PC-9 (cell line): ENCODE data around the gene CFH. TPM values are rescaled to one million over a fixed set of nuclear protein-coding genes. Genes with fewer than 3 reads are reported as not detected.

Experiments used
- BruUV-seq: library from RNA; stranded (reverse); fragments of 400-500 nt; replicated peaks from 2 replicates; lab custom pipeline; 2021; lab: Mats Ljungman, UMichigan
- CTCF ChIA-PET: fragments of 300-600 bp; sonication (Branson Sonifier 250); formaldehyde crosslinking; loops from one replicate; lab custom pipeline; 2022; ENCODE audit warnings: antibody characterized with exemption; lab: Charles Lee
- POLR2A ChIA-PET: fragments of 300-600 bp; sonication (Branson Sonifier 250); formaldehyde crosslinking; loops from one replicate; lab custom pipeline; 2022; ENCODE audit warnings: antibody characterized with exemption; ENCODE audit not compliant: unreplicated experiment; lab: Charles Lee
- DNase-seq, 2 experiments: peaks; one replicate each; pipeline versions ENCODE4 v3.0.0 to v3.0.0-alpha.2; 2015 to 2022; ENCODE audit warnings: mixed read lengths in 1 of 2
- H2AFZ ChIP-seq: fragments of 200-600 bp; sonication (generic); 2 replicates; pipeline ENCODE4 v1.8.1; 2017; ENCODE audit warnings: antibody characterized with exemption
- H3F3A ChIP-seq: fragments of 200-600 bp; sonication (generic); 2 replicates; pipeline ENCODE4 v1.8.1; 2017; ENCODE audit warnings: antibody characterized with exemption, mild to moderate bottlenecking, low read depth; ENCODE audit not compliant: insufficient read depth
- H3K27ac ChIP-seq: fragments of 200-600 bp; sonication (generic); 2 replicates; pipeline ENCODE4 v1.6.1; 2016; ENCODE audit warnings: mixed run types
- H3K27me3 ChIP-seq: fragments of 200-600 bp; sonication (generic); 2 replicates; pipeline ENCODE4 v1.6.1; 2016; ENCODE audit warnings: low read depth, mixed run types; ENCODE audit not compliant: insufficient read depth
- H3K36me3 ChIP-seq: fragments of 200-600 bp; sonication (generic); 2 replicates; pipeline ENCODE4 v1.6.1; 2016; ENCODE audit warnings: low read depth, mixed run types
- H3K4me1 ChIP-seq: fragments of 200-600 bp; sonication (generic); replicated peaks from 2 replicates; pipeline ENCODE4 v1.6.1; 2016; ENCODE audit warnings: mixed run types; ENCODE audit not compliant: insufficient read depth
- H3K4me2 ChIP-seq: fragments of 200-600 bp; sonication (generic); 2 replicates; pipeline ENCODE4 v1.6.1; 2017; ENCODE audit warnings: mixed run types
- H3K4me3 ChIP-seq: fragments of 200-600 bp; sonication (generic); 2 replicates; pipeline ENCODE4 v1.6.1; 2016; ENCODE audit warnings: mixed run types
- H3K79me2 ChIP-seq: fragments of 200-600 bp; sonication (generic); 2 replicates; pipeline ENCODE4 v1.6.1; 2017; ENCODE audit warnings: low read depth, mixed run types
- H3K9me2 ChIP-seq: fragments of 200-600 bp; sonication (generic); 2 replicates; pipeline ENCODE4 v1.8.1; 2017; ENCODE audit warnings: mild to moderate bottlenecking; ENCODE audit not compliant: insufficient read depth
- H3K9me3 ChIP-seq: fragments of 200-600 bp; sonication (generic); 2 replicates; pipeline ENCODE4 v1.8.1; 2016; ENCODE audit warnings: low read depth; ENCODE audit not compliant: insufficient read depth
- H4K20me1 ChIP-seq: fragments of 200-600 bp; sonication (generic); 2 replicates; pipeline ENCODE4 v1.8.1; 2017; ENCODE audit not compliant: insufficient read depth
- EZH2 ChIP-seq: fragments of 200-600 bp; sonication (generic); IDR thresholded peaks from 2 replicates; pipeline ENCODE4 v1.8.0; 2017; ENCODE audit warnings: antibody characterized with exemption, low read depth
- intact Hi-C: fragments of 100-400 bp; cut with micrococcal nuclease; formaldehyde crosslinking; loops from one replicate; pipeline ENCODE4 v1.10.0; 2022; ENCODE audit not compliant: unreplicated experiment
- total RNA-seq: library from RNA; stranded (reverse); gene quantifications from 2 replicates; pipeline ENCODE4 v1.2.3, GENCODE V29; 2021
- TF ChIP-seq, protein P1 (sequence below): fragments of 200-600 bp; sonication (generic); conservative IDR thresholded peaks from 2 replicates; pipeline ENCODE4 v1.6.1; 2017; ENCODE audit warnings: mixed run types, antibody characterized with exemption, mild to moderate bottlenecking, moderate library complexity

CFH gene
- total RNA-seq, 1 experiment from 2014 or later: 3.8 TPM

DNA sequence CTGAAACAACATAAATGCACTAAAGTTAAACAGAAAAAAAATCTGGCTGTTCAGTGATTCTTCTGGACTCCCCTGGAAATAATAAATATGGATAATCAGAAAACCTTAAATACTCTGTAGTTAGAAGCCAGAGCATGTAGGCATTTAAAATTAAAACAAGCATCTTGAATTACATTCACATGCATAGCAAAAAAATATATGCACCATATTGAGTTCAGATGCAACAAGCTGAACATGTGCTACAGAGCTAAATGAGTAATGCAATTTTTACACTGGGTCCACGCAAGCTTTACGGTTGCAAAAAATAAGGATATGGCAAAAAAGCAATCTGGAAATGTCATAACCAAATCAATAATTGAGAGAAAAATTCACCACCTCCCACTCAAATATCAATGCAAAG lies 32.1 kb upstream of the CFH start:
- H3K9me3 ChIP-seq: no peaks in the 10 kb centered on the region
- no peak for DNase-seq
- no peaks in the 10 kb centered on the region for H3K79me2 ChIP-seq
- no peak overlapping the region for H3K27ac ChIP-seq
- no peaks in the 10 kb centered on the region for H3K36me3 ChIP-seq
- H3K9me2 ChIP-seq: 0 out of 2 replicates have a peak, but pooled peaks cover 2% of the 10 kb centered on the region
- POLR2A ChIA-PET: no interaction called here
- no peaks in the 10 kb centered on the region for H3K27me3 ChIP-seq
- intact Hi-C loops: no loop called here
- no peak overlapping the region for H2AFZ ChIP-seq
- H3K4me2 ChIP-seq: no peak overlapping the region
- TF ChIP-seq, protein P1, sequence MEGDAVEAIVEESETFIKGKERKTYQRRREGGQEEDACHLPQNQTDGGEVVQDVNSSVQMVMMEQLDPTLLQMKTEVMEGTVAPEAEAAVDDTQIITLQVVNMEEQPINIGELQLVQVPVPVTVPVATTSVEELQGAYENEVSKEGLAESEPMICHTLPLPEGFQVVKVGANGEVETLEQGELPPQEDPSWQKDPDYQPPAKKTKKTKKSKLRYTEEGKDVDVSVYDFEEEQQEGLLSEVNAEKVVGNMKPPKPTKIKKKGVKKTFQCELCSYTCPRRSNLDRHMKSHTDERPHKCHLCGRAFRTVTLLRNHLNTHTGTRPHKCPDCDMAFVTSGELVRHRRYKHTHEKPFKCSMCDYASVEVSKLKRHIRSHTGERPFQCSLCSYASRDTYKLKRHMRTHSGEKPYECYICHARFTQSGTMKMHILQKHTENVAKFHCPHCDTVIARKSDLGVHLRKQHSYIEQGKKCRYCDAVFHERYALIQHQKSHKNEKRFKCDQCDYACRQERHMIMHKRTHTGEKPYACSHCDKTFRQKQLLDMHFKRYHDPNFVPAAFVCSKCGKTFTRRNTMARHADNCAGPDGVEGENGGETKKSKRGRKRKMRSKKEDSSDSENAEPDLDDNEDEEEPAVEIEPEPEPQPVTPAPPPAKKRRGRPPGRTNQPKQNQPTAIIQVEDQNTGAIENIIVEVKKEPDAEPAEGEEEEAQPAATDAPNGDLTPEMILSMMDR: no peak
- TF ChIP-seq EZH2: no peak
- H3F3A ChIP-seq: no peaks in the 10 kb centered on the region
- no TSS peak for BruUV-seq
- CTCF ChIA-PET: no interaction called here
- no peaks in the 10 kb centered on the region for H3K4me1 ChIP-seq
- no peak overlapping the region for H3K4me3 ChIP-seq
- no peaks in the 10 kb centered on the region for H4K20me1 ChIP-seq

- Histone ChIP-seq H4K20me1 (no peaks in the 10 kb centered on the region), H3K9me2 (0 out of 2 replicates have a peak, but pooled peaks cover 2% of the 10 kb centered on the region), H3F3A (no peaks in the 10 kb centered on the region), H3K27ac (no peak overlapping the region), H3K36me3 (no peaks in the 10 kb centered on the region), H3K27me3 (no peaks in the 10 kb centered on the region), H3K4me1 (no peaks in the 10 kb centered on the region), H2AFZ (no peak overlapping the region), H3K79me2 (no peaks in the 10 kb centered on the region), H3K9me3 (no peaks in the 10 kb centered on the region), H3K4me3 (no peak overlapping the region), H3K4me2 (no peak overlapping the region)
- no TSS peak for BruUV-seq
- CTCF ChIA-PET: no interaction called here
- TF ChIP-seq, protein P1: no peak
- TF ChIP-seq EZH2: no peak
- POLR2A ChIA-PET: no interaction called here
- no peak for DNase-seq
- intact Hi-C loops: no loop called here
These were observed 28.8 kb upstream of the CFH start for GRCh38 chr1:196623079-196623478.

DNA sequence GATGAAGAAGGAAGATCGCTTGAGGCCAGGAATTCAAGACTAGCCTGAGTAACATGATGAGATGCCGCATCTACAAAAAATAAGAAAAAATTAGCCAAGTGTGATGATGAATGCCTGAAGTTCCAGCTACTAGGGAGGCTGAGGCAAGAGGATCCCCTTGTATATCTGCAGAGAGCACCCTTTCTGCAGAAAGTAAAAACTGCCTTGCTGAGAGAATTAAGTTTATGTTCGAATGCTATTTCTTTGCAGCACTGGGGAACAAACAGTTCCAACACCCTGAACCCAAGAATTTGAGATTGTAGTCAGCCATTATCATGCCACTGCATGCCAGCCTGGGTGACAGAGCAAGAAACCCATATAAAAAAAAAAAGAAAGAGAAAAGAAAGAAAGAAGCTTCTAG lies 23.0 kb upstream of the CFH start:
- no peak for TF ChIP-seq EZH2
- TF ChIP-seq, protein P1: no peak
- Histone ChIP-seq H3F3A (no peaks in the 10 kb centered on the region), H3K4me3 (no peak overlapping the region), H3K9me3 (peaks cover 5% of the 10 kb centered on the region), H3K36me3 (no peaks in the 10 kb centered on the region), H3K9me2 (no peaks in the 10 kb centered on the region), H2AFZ (no peak overlapping the region), H3K27ac (no peak overlapping the region), H3K27me3 (no peaks in the 10 kb centered on the region), H3K4me2 (no peak overlapping the region), H3K79me2 (no peaks in the 10 kb centered on the region), H4K20me1 (no peaks in the 10 kb centered on the region), H3K4me1 (no peaks in the 10 kb centered on the region)
- no TSS peak for BruUV-seq
- ChIA-PET CTCF (no interaction called here), POLR2A (no interaction called here)
- intact Hi-C loops: no loop called here
- DNase-seq: no peak
